Nephron (organoid): Measurements from ENCODE around the gene NFATC2IP.

Experiments
- H3K27ac Mint-ChIP-seq, 3 experiments: 2 replicates each; pipeline ENCODE4 v1.8.0; 2020; ENCODE audit warnings: mixed read lengths in 3 of 3, mild to moderate bottlenecking in 2 of 3, moderate library complexity in 1 of 3
- H3K27me3 Mint-ChIP-seq: 2 replicates; pipeline ENCODE4 v1.8.0; 2021; ENCODE audit warnings: low read depth, mild to moderate bottlenecking, moderate library complexity, mixed read lengths
- H3K36me3 Mint-ChIP-seq: 2 replicates; pipeline ENCODE4 v1.8.0; 2020; ENCODE audit warnings: low read depth, mixed read lengths
- H3K4me1 Mint-ChIP-seq: 2 replicates; pipeline ENCODE4 v1.8.0; 2020; ENCODE audit warnings: mixed read lengths
- H3K4me3 Mint-ChIP-seq, 3 experiments: 2 replicates each; pipeline ENCODE4 v1.8.0; 2020; ENCODE audit warnings: mild to moderate bottlenecking in 3 of 3, mixed read lengths in 3 of 3, moderate library complexity in 2 of 3
- H3K9me3 Mint-ChIP-seq: 2 replicates; pipeline ENCODE4 v1.8.0; 2020; ENCODE audit warnings: mixed read lengths
- CTCF ChIP-seq, 3 experiments: fragments of 200-600 bp; sonication (generic); IDR thresholded peaks; one replicate each; pipeline ENCODE4 v1.5.0; 2021; ENCODE audit warnings: antibody characterized with exemption in 3 of 3; ENCODE audit not compliant: unreplicated experiment in 3 of 3

Gene NFATC2IP

GRCh38 chr16:28980929-28981328 lies 30.2 kb downstream of the NFATC2IP start:
- H3K27ac Mint-ChIP-seq: no peak overlapping the region
- H3K9me3 Mint-ChIP-seq: no peaks in the 10 kb centered on the region
- no peak overlapping the region for H3K4me3 Mint-ChIP-seq
- H3K36me3 Mint-ChIP-seq: peaks cover 36% of the 10 kb centered on the region
- no peaks in the 10 kb centered on the region for H3K27me3 Mint-ChIP-seq
- TF ChIP-seq CTCF (IDR thresholded peaks at IDR 0.05; ENCODE audit: unreplicated experiment in 3 of 3): no peak
- no peaks in the 10 kb centered on the region for H3K4me1 Mint-ChIP-seq

GRCh38 chr16:28981517-28981916 lies 30.8 kb downstream of the NFATC2IP start:
- Mint-ChIP-seq H3K27ac (no peak overlapping the region), H3K9me3 (no peaks in the 10 kb centered on the region), H3K4me1 (no peaks in the 10 kb centered on the region), H3K27me3 (no peaks in the 10 kb centered on the region), H3K36me3 (peaks cover 42% of the 10 kb centered on the region), H3K4me3 (no peak overlapping the region)
- TF ChIP-seq CTCF (IDR thresholded peaks at IDR 0.05; ENCODE audit: unreplicated experiment in 3 of 3): peak; percentile 22 to 31 (median 30)

- no peaks in the 10 kb centered on the region for H3K27me3 Mint-ChIP-seq
- no peak overlapping the region for H3K27ac Mint-ChIP-seq
- H3K4me3 Mint-ChIP-seq: no peak overlapping the region
- no peaks in the 10 kb centered on the region for H3K4me1 Mint-ChIP-seq
- peaks cover 50% of the 10 kb centered on the region for H3K36me3 Mint-ChIP-seq
- no peak for TF ChIP-seq CTCF (IDR thresholded peaks at IDR 0.05; ENCODE audit: unreplicated experiment in 3 of 3)
- peaks cover 4% of the 10 kb centered on the region for H3K9me3 Mint-ChIP-seq
Observed at GRCh38 chr16:28982418-28982817, 31.7 kb downstream of the NFATC2IP start.

GRCh38 chr16:28982949-28983348 lies 32.2 kb downstream of the NFATC2IP start:
- peaks cover 5% of the 10 kb centered on the region for H3K9me3 Mint-ChIP-seq
- no peak overlapping the region for H3K27ac Mint-ChIP-seq
- H3K27me3 Mint-ChIP-seq: no peaks in the 10 kb centered on the region
- H3K4me1 Mint-ChIP-seq: no peaks in the 10 kb centered on the region
- no peak overlapping the region for H3K4me3 Mint-ChIP-seq
- peaks cover 53% of the 10 kb centered on the region for H3K36me3 Mint-ChIP-seq
- TF ChIP-seq CTCF (IDR thresholded peaks at IDR 0.05; ENCODE audit: unreplicated experiment in 3 of 3): no peak

- Mint-ChIP-seq H3K27ac (no peak overlapping the region), H3K36me3 (peaks cover 52% of the 10 kb centered on the region), H3K9me3 (peaks cover 5% of the 10 kb centered on the region), H3K4me1 (no peaks in the 10 kb centered on the region), H3K4me3 (no peak overlapping the region), H3K27me3 (no peaks in the 10 kb centered on the region)
- TF ChIP-seq CTCF (IDR thresholded peaks at IDR 0.05; ENCODE audit: unreplicated experiment in 3 of 3): no peak
Observed at GRCh38 chr16:28983644-28984043, 32.9 kb downstream of the NFATC2IP start.

GRCh38 chr16:28984091-28984490 lies 33.4 kb downstream of the NFATC2IP start:
- Mint-ChIP-seq H3K27ac (no peak overlapping the region), H3K4me3 (no peak overlapping the region), H3K27me3 (no peaks in the 10 kb centered on the region), H3K4me1 (no peaks in the 10 kb centered on the region), H3K36me3 (peaks cover 52% of the 10 kb centered on the region), H3K9me3 (peaks cover 5% of the 10 kb centered on the region)
- TF ChIP-seq CTCF (IDR thresholded peaks at IDR 0.05; ENCODE audit: unreplicated experiment in 3 of 3): no peak
